HepG2 (cell line): ENCODE data around the gene SAMD4B. TPM values are rescaled to one million over a fixed set of nuclear protein-coding genes. Genes with fewer than 3 reads are reported as not detected.

Experiments used
- ATAC-seq: fragments of 200-7000 bp; cut with Tn5 transposase; 3 replicates; pipeline ENCODE4 v1.9.1; 2020; ENCODE audit warnings: mild to moderate bottlenecking, moderate library complexity
- BruUV-seq: library from RNA; stranded (reverse); fragments of 400-500 nt; replicated peaks from 2 replicates; lab custom pipeline; 2021; lab: Mats Ljungman, UMichigan
- CTCF ChIA-PET: fragments of 300-600 bp; formaldehyde crosslinking; extraction: SDS; loops from one replicate; lab custom pipeline; 2021; ENCODE audit warnings: low total read pairs, inconsistent platforms, low intra/inter-chr PET ratio; lab: Yijun Ruan, JAX
- POLR2A ChIA-PET: fragments of 350-600 bp; sonication (Branson Sonifier 250); formaldehyde crosslinking; loops from one replicate; lab custom pipeline; 2020; ENCODE audit warnings: antibody characterized with exemption, inconsistent platforms; lab: Yijun Ruan, JAX
- DNase-seq: peaks from one replicate; pipeline ENCODE4 v3.0.0-alpha.2; 2015; ENCODE audit warnings: low spot score
- FAIRE-seq: peaks from 3 replicates; lab custom pipeline; 2011; peaks lifted over from hg19 to GRCh38; lab: Jason Lieb, UNC
- H2AFZ ChIP-seq: one replicate; pipeline ENCODE4 v1.6.1; 2011; ENCODE audit warnings: low read length, inconsistent platforms
- H3K27ac ChIP-seq: fragments of 300-600 bp; 3 replicates; pipeline ENCODE4 v1.8.0; 2011; ENCODE audit warnings: mixed run types, mild to moderate bottlenecking, mixed read lengths, low read length, inconsistent platforms; ENCODE audit not compliant: insufficient read depth; ENCODE audit errors: extremely low read length
- H3K27me3 ChIP-seq, 2 experiments: fragments of 200-600 bp in 1 of 2; 2 replicates in 1 of 2; 3 replicates in 1 of 2; pipeline versions ENCODE4 v1.6.0 to v1.8.0; 2011; ENCODE audit warnings: low read length in 2 of 2, mild to moderate bottlenecking in 2 of 2, moderate library complexity in 2 of 2, inconsistent platforms in 1 of 2; ENCODE audit not compliant: insufficient read depth in 2 of 2, control insufficient read depth in 1 of 2
- H3K36me3 ChIP-seq, 2 experiments: fragments of 200-600 bp in 1 of 2; replicated peaks in 1 of 2; 2 replicates in 1 of 2; 3 replicates in 1 of 2; pipeline versions ENCODE4 v1.5.1 to v1.8.0; 2011; ENCODE audit warnings: low read length in 2 of 2, inconsistent platforms in 1 of 2; ENCODE audit not compliant: insufficient read depth in 2 of 2, control insufficient read depth in 1 of 2
- H3K4me1 ChIP-seq: 2 replicates; pipeline ENCODE4 v1.5.1; 2012; ENCODE audit warnings: low read length, inconsistent platforms; ENCODE audit not compliant: insufficient read depth
- H3K4me2 ChIP-seq: 2 replicates; pipeline ENCODE4 v1.6.0; 2011; ENCODE audit warnings: low read depth, low read length, inconsistent platforms
- H3K4me3 ChIP-seq, 3 experiments: fragments of 200-600 bp in 1 of 3; sonication (generic), shearing (Covaris generic) in 1 of 3; replicated peaks in 1 of 3; 2 replicates each; pipeline ENCODE4 v1.5.1; 2011 to 2016; ENCODE audit warnings: low read length in 3 of 3, inconsistent platforms in 2 of 3, low read depth in 2 of 3, mild to moderate bottlenecking in 2 of 3, control low read depth in 1 of 3, mixed read lengths in 1 of 3; ENCODE audit not compliant: insufficient read depth in 1 of 3
- H3K79me2 ChIP-seq: one replicate; pipeline ENCODE4 v1.6.1; 2011; ENCODE audit warnings: low read length, inconsistent platforms; ENCODE audit not compliant: insufficient read depth
- H3K9ac ChIP-seq: 2 replicates; pipeline ENCODE4 v1.6.0; 2011; ENCODE audit warnings: mild to moderate bottlenecking, low read depth, low read length, inconsistent platforms; ENCODE audit not compliant: insufficient read depth
- H3K9me3 ChIP-seq: 2 replicates; pipeline ENCODE4 v1.5.1; 2012; ENCODE audit warnings: mild to moderate bottlenecking, low read length
- H4K20me1 ChIP-seq: 2 replicates; pipeline ENCODE4 v1.6.0; 2011; ENCODE audit warnings: inconsistent platforms, mild to moderate bottlenecking, low read length, moderate library complexity; ENCODE audit not compliant: insufficient read depth
- CENPT ChIP-seq: sonication (generic); formaldehyde crosslinking; IDR thresholded peaks from 2 replicates; pipeline ENCODE4 v1.8.0; 2022; ENCODE audit warnings: low read depth, mild to moderate bottlenecking, moderate library complexity, missing genetic modification reagents
- EP300 ChIP-seq, 3 experiments: sonication (generic) in 1 of 3; formaldehyde crosslinking in 1 of 3; IDR thresholded peaks; 2 replicates each; pipeline versions ENCODE4 v1.5.1 to v1.6.1; 2011 to 2020; ENCODE audit warnings: low read depth in 2 of 3, low read length in 2 of 3, borderline replicate concordance in 1 of 3, improper control_type of control experiment in 1 of 3, mild to moderate bottlenecking in 1 of 3, missing genetic modification reagents in 1 of 3, moderate library complexity in 1 of 3
- FOXC1 ChIP-seq: sonication (generic); formaldehyde crosslinking; IDR thresholded peaks from 2 replicates; pipeline ENCODE4 v1.8.0; 2022; ENCODE audit warnings: mild to moderate bottlenecking, missing genetic modification reagents, borderline replicate concordance
- NCOR1 ChIP-seq: fragments of 200-600 bp; sonication (generic); IDR thresholded peaks from 2 replicates; pipeline ENCODE4 v1.7.0; 2017; ENCODE audit warnings: antibody characterized with exemption, low read length, borderline replicate concordance
- SP5 ChIP-seq: IDR thresholded peaks from 2 replicates; pipeline ENCODE4 v1.6.1; 2016; ENCODE audit warnings: low read depth, borderline replicate concordance
- ZNF143 ChIP-seq: sonication (generic); formaldehyde crosslinking; IDR thresholded peaks from 2 replicates; pipeline ENCODE4 v1.4.0; 2020; ENCODE audit warnings: missing genetic modification reagents
- ZNF451 ChIP-seq: sonication (generic); formaldehyde crosslinking; IDR thresholded peaks from 2 replicates; pipeline ENCODE4 v1.5.0; 2020; ENCODE audit warnings: mild to moderate bottlenecking, missing genetic modification reagents
- ZNF510 ChIP-seq: sonication (generic); formaldehyde crosslinking; IDR thresholded peaks from 2 replicates; pipeline ENCODE4 v1.4.0; 2020; ENCODE audit warnings: low read depth, mild to moderate bottlenecking, missing genetic modification reagents
- ZNF724P ChIP-seq: sonication (generic); formaldehyde crosslinking; IDR thresholded peaks from 2 replicates; pipeline ENCODE4 v1.8.0; 2022; ENCODE audit warnings: missing genetic modification reagents, borderline replicate concordance
- WGBS: methylation state at CpG from one replicate; pipeline ENCODE4 v1.1.6; 2017; ENCODE audit warnings: low lambda C conversion rate; 5-methylcytosine and 5-hydroxymethylcytosine counted together
- in situ Hi-C: cut with HindIII; loops from 2 replicates; pipeline ENCODE4 v1.10.0; 2017; ENCODE audit warnings: low pct_unique_long_range_greater_than_20kb; ENCODE audit not compliant: extremely low pct_ligation_motif_present
- intact Hi-C: fragments of 100-400 bp; cut with micrococcal nuclease; formaldehyde crosslinking; loops from one replicate; pipeline ENCODE4 v1.10.0; 2022; ENCODE audit not compliant: unreplicated experiment
- polyA plus RNA-seq, 8 experiments: library from polyadenylated mRNA; depleted of rRNA in 3 of 8; stranded (reverse) in 7 of 8; unstranded in 1 of 8; fragments of >200 nt; fragmentation: Illumina TruSeq in 4 of 8; extraction: Trizol in 4 of 8; gene quantifications; 2 replicates each; pipeline versions ENCODE4 v1.2.1 to v1.2.3, GENCODE V29; 2011 to 2016; ENCODE audit warnings: low read depth in 4 of 8, missing spikeins in 1 of 8, mixed read lengths in 1 of 8; ENCODE audit not compliant: insufficient read depth in 1 of 8
- total RNA-seq, 5 experiments: library from RNA; depleted of rRNA; stranded (reverse); fragments of >200 nt; fragmentation: Illumina TruSeq; extraction: Trizol; gene quantifications; 2 replicates each; pipeline ENCODE4 v1.2.3, GENCODE V29; 2016; ENCODE audit warnings: low read depth in 1 of 5
- TF ChIP-seq, protein P1 (sequence below): sonication (generic); formaldehyde crosslinking; IDR thresholded peaks from 2 replicates; pipeline ENCODE4 v1.4.0; 2020; ENCODE audit warnings: missing genetic modification reagents
- TF ChIP-seq, protein P2 (sequence below): sonication (generic); formaldehyde crosslinking; IDR thresholded peaks from 2 replicates; pipeline ENCODE4 v1.4.0; 2020; ENCODE audit warnings: missing genetic modification reagents
- TF ChIP-seq, protein P3 (sequence below): sonication (generic); formaldehyde crosslinking; IDR thresholded peaks from 2 replicates; pipeline ENCODE4 v1.4.0; 2020; ENCODE audit warnings: missing genetic modification reagents, low read depth, mild to moderate bottlenecking, borderline replicate concordance
- TF ChIP-seq, protein P4 (sequence below): sonication (generic); formaldehyde crosslinking; IDR thresholded peaks from 2 replicates; pipeline ENCODE4 v1.4.0; 2020; ENCODE audit warnings: missing genetic modification reagents, borderline replicate concordance
- TF ChIP-seq, protein P5 (sequence below): sonication (generic); formaldehyde crosslinking; conservative IDR thresholded peaks from 2 replicates; pipeline ENCODE4 v1.4.0; 2020; ENCODE audit warnings: missing genetic modification reagents

SAMD4B gene
- total and polyA plus RNA-seq, 2 of the 13 experiments (the other 11 are each of a cell fraction or from before 2014, with no cell fraction given): 26.0 to 31.8 TPM

DNA sequence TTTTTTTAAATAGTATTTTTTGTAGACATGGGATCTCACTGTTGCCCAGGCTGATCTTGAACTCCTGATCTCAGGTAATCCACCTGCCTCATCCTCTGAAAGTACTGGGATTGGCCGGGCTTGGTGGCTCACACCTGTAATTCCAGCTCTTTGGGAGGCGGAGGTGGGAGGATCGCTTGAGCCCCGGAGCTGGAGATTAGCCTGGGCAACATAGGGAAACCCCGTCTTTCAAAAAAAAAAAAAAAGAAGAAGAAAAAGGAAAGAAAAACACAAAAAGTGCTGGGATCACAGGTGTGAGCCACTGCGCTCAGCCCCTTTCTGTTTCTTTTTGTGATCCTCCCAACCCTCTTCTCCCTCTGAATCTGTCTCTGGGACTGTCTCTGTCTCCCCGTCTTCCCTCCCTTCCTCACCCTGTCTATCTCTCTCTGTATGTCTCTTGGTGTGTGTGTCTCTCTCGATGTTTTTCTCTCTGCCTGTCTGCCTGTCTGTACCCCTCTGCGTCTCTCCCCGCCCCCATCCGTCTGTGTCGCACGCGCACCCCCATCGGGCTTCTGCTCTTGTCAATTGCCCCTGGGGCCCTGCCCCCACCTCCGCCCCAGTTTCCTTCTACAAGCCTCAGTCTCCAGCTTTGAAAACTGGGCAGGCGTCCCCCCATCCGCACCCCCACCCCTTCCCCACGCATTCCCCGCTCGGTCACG, 63.9 kb downstream of the SAMD4B start:
- in situ Hi-C loops (no loop called here), intact Hi-C loops (no loop called here)
- FAIRE-seq: no peak
- no peak for TF ChIP-seq CENPT
- TF ChIP-seq, protein P1, sequence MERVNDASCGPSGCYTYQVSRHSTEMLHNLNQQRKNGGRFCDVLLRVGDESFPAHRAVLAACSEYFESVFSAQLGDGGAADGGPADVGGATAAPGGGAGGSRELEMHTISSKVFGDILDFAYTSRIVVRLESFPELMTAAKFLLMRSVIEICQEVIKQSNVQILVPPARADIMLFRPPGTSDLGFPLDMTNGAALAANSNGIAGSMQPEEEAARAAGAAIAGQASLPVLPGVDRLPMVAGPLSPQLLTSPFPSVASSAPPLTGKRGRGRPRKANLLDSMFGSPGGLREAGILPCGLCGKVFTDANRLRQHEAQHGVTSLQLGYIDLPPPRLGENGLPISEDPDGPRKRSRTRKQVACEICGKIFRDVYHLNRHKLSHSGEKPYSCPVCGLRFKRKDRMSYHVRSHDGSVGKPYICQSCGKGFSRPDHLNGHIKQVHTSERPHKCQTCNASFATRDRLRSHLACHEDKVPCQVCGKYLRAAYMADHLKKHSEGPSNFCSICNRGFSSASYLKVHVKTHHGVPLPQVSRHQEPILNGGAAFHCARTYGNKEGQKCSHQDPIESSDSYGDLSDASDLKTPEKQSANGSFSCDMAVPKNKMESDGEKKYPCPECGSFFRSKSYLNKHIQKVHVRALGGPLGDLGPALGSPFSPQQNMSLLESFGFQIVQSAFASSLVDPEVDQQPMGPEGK (CRISPR knock-in tag): peak; percentile 25; the same call in 1 of the 2 replicates
- TF ChIP-seq, protein P2, sequence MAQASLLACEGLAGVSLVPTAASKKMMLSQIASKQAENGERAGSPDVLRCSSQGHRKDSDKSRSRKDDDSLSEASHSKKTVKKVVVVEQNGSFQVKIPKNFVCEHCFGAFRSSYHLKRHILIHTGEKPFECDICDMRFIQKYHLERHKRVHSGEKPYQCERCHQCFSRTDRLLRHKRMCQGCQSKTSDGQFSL: peak; percentile 77
- 0 out of 2 replicates have a peak, but pooled peaks have one; percentile 0 for TF ChIP-seq ZNF451 (CRISPR knock-in tag)
- TF ChIP-seq ZNF510 (CRISPR knock-in tag): 0 out of 2 replicates have a peak, but pooled peaks have one; percentile 19
- TF ChIP-seq, protein P3, sequence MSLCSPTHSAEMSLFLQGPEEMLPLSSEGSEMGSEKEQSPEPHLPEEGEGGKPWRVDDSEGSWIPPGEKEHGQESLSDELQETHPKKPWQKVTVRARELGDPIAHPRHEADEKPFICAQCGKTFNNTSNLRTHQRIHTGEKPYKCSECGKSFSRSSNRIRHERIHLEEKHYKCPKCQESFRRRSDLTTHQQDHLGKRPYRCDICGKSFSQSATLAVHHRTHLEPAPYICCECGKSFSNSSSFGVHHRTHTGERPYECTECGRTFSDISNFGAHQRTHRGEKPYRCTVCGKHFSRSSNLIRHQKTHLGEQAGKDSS (CRISPR knock-in tag): no peak
- TF ChIP-seq, protein P4, sequence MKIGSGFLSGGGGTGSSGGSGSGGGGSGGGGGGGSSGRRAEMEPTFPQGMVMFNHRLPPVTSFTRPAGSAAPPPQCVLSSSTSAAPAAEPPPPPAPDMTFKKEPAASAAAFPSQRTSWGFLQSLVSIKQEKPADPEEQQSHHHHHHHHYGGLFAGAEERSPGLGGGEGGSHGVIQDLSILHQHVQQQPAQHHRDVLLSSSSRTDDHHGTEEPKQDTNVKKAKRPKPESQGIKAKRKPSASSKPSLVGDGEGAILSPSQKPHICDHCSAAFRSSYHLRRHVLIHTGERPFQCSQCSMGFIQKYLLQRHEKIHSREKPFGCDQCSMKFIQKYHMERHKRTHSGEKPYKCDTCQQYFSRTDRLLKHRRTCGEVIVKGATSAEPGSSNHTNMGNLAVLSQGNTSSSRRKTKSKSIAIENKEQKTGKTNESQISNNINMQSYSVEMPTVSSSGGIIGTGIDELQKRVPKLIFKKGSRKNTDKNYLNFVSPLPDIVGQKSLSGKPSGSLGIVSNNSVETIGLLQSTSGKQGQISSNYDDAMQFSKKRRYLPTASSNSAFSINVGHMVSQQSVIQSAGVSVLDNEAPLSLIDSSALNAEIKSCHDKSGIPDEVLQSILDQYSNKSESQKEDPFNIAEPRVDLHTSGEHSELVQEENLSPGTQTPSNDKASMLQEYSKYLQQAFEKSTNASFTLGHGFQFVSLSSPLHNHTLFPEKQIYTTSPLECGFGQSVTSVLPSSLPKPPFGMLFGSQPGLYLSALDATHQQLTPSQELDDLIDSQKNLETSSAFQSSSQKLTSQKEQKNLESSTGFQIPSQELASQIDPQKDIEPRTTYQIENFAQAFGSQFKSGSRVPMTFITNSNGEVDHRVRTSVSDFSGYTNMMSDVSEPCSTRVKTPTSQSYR (CRISPR knock-in tag): peak; percentile 72; the same call in 1 of the 2 replicates
- TF ChIP-seq FOXC1 (CRISPR knock-in tag): peak; percentile 15; the same call in 1 of the 2 replicates
- 0 out of 2 replicates have a peak, but pooled peaks have one; percentile 3 for TF ChIP-seq NCOR1
- TF ChIP-seq ZNF724P (CRISPR knock-in tag): no peak
- 0 out of 2 replicates have a peak, but pooled peaks have one; percentile 7 for TF ChIP-seq SP5 (CRISPR knock-in tag)
- TF ChIP-seq ZNF143 (CRISPR knock-in tag): no peak
- TF ChIP-seq, protein P5, sequence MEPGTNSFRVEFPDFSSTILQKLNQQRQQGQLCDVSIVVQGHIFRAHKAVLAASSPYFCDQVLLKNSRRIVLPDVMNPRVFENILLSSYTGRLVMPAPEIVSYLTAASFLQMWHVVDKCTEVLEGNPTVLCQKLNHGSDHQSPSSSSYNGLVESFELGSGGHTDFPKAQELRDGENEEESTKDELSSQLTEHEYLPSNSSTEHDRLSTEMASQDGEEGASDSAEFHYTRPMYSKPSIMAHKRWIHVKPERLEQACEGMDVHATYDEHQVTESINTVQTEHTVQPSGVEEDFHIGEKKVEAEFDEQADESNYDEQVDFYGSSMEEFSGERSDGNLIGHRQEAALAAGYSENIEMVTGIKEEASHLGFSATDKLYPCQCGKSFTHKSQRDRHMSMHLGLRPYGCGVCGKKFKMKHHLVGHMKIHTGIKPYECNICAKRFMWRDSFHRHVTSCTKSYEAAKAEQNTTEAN (CRISPR knock-in tag): no peak
- TF ChIP-seq EP300 (IDR thresholded peaks at IDR 0.05; ENCODE audit: low read depth in 2 of 2, low read length in 2 of 2): no peak
- no peak for TF ChIP-seq EP300 (CRISPR knock-in tag; IDR thresholded peaks at IDR 0.05; ENCODE audit: borderline replicate concordance)

More for the DNA sequence above, 63.9 kb downstream of the SAMD4B start:
- no peaks in the 10 kb centered on the region; a peak in 1 of 5 replicates for H3K27me3 ChIP-seq
- H3K27ac ChIP-seq: peak overlapping the region; percentile 59
- DNase-seq: no peak
- BruUV-seq: no TSS peak
- H3K4me3 ChIP-seq: peak overlapping the region; percentile 97 to 98 (median 97)
- peak overlapping the region; percentile 73 for H3K9ac ChIP-seq
- peaks cover 20% of the 10 kb centered on the region; the same call in 1 of the 2 replicates for H4K20me1 ChIP-seq
- H3K79me2 ChIP-seq: peaks cover 32% of the 10 kb centered on the region
- ChIA-PET CTCF (interaction anchor here (0.8 kb wide), 1 partner anchor 9 kb away, joined by 3 read pairs; no protein-coding TSS in a partner anchor), POLR2A (interaction anchor here (0.6 to 5.8 kb wide), 6 partner anchors 8 to 64 kb away, joined by 3 to 117 read pairs (median 10); partner anchors contain the start of genes MED29, PAF1, RPS16 and SAMD4B)
- H3K4me2 ChIP-seq: peak overlapping the region; percentile 85
- H2AFZ ChIP-seq: no peak overlapping the region
- no peak for ATAC-seq
- peaks cover 57% of the 10 kb centered on the region for H3K4me1 ChIP-seq
- H3K9me3 ChIP-seq: no peaks in the 10 kb centered on the region
- peaks cover 0 to 3% of the 10 kb centered on the region in 2 experiments; a peak in 1 of 5 replicates for H3K36me3 ChIP-seq
- 25% methylated on average over 22 of the region's 22 CpGs for WGBS
